Measurements from ENCODE around the gene ELSPBP1.
"Not testable (repeated sequence)": the region's sequence is repeated elsewhere in the genome, so short reads cannot be mapped to it uniquely, and the experiment has no call there.

The ELSPBP1 gene

GRCh38 chr19:47994209-47994802 lies at the start of gene ELSPBP1:
Gene ELSPBP1, plus strand, starts transcription at chr19:47994632. Its CDS starts 14,036 bp downstream, at chr19:48008668.
- DNase-seq = no peak

DNA sequence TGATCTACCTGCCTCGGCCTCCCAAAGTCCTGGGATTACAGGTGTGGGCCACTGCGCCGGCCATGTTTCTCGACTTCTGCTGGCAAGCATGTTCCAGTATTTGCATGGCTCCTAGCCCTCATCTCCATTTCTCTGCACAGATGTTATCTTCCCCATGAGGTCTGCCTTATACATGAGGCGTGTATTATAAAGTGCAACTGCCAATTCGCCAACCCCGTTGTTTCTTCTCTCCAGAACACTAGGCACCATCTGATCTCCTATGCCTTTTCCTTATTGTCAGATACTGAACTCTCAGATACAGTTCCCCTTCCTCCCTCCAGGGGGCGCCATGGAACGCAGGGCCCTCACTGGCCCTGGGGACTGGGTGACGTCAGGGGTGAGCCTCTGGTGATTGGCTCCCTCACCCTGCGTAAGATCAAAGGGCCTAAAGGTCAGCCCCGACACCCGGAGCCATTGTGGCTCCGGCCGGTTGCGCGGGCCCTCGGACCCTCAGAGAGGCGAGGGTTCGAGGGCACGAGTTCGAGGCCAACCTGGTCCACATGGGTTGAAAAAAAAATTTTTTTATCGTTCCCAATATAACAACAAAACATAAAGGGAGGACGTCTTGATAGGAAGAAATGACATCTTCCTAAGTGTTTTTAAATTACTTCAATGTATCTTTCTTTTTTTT lies 44.4 kb upstream of the ELSPBP1 start:
- DNase-seq = not testable (repeated sequence)

- not testable (repeated sequence) for DNase-seq
Observed at GRCh38 chr19:47952132-47952531, 42.3 kb upstream of the ELSPBP1 start.

- not testable (repeated sequence) for DNase-seq
Observed at GRCh38 chr19:47955936-47956335, 38.5 kb upstream of the ELSPBP1 start.

DNA sequence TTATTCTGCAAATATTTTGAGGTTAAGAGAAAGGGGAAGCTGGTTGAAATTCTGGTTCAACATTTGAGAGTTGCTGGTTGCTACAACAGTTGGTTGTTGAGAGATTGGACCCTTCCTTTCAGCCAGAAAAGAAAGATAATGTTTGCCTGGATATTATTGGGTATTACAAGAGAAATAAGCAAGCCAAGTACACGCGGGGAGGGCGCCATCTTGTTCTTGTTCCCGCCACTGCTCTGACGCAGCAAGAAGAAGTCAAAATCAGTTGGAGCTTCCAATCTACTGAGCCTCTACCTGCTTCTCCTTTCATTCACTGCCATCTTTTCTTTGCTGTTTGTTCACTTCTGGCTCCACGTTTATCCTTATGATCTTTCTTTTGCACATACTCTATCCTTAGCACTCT lies 20.9 kb upstream of the ELSPBP1 start:
- DNase-seq = no peak

- no peak for DNase-seq
Observed at GRCh38 chr19:47991191-47991808, 3.1 kb upstream of the ELSPBP1 start.

- no peak for DNase-seq
Observed at GRCh38 chr19:47992070-47992469, 2.4 kb upstream of the ELSPBP1 start, which contains the start of gene BSPH1. Gene BSPH1, minus strand, starts transcription at chr19:47992170. Its CDS starts 89 bp downstream, at chr19:47992081.

DNA sequence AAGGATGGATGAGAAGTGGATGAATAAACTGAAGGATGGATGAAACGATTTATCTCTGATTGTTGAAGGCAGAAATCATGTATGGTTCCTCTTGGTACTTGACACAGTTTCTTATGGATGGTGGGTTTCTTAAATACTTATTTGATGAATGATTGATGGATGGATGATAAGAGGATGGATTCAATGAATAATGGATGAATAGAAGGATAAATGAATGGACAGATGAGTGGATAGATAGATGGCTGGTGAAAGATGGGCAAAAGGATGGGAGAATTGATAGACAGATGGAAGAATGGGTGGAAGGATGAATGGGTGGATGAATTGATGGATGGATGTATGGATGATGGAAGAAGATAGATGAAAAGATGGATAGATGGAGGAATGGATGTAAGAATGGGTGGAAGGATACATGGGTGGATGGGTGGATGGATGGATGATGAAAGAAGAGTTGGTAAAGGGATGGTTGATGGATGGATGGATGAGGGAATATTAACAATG lies 1.8 kb downstream of the ELSPBP1 start:
- no peak for DNase-seq

- no peak for DNase-seq
Observed at GRCh38 chr19:47998800-47999199, 4.4 kb downstream of the ELSPBP1 start.

DNA sequence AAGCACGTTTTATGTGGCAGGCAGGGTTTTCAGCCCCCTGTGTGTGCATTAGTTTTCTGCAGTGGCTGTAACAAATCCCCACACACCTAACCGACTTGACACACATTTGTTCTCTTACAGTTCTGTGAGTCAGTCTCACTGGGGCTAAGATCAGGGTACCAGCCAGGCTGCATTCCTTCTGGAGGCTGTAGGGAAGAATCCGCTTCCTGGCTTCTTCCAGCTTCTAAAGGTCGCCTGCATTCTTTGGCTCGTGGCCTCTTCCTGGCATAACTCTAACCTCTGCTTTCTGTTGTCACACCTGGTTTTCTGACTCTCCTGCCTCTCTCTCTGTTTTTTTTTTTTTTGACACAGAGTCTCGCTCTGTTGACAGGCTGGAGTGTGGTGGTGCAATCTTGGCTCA lies 6.4 kb downstream of the ELSPBP1 start:
- DNase-seq = no peak

DNA sequence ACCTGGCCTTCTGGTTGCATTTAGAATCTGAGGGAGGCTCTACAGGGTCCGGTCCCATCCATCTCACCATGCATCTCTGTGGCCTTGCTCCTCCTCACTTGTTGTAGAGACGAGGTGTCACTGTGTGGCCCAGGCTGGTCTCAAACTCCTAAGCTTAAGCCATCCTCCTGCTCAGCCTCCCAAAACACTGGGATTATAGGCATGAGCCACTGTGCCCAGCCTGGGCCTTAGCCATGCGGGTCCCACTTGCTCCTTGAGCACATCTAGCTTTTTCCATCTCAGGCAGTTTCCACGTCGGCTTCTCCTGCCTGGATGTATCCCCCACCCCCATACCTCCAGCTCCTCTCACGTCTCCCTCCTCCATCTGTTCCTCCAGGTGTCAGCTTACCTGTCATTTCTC lies 9.8 kb downstream of the ELSPBP1 start:
- DNase-seq = no peak

- no peak for DNase-seq
Observed at GRCh38 chr19:48006762-48007161, 12.3 kb downstream of the ELSPBP1 start.

DNA sequence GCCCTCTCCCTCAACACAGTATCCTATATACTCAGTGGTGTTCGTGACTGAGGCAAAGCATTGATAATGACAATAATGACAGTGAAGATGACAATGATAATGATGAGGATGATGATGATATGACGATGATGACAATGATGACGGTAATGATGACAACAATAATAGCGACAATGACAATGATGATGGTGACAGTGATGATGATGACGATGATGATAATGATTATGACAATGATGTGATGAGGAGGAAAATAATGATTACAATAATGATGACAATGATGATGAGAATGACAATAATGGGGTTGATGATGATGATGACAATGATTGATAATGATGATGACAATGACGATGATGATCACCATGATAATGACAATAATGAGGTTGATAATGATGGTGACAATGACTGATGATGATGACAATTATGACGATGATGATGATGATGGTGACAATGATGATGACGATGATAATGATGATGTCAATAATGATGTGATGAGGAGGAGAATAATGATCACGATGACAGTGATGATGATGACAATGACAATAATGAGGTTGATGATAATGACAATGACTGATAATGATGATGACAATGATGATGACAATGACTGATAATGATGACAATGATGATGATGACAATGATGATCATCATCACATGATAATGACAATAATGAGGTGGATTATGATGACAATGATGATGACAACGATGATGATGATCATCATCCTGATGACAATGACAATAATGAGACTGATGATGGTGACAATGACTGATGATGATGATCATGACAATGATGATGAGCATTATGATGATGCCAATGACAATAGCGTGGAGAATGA lies 16.7 kb downstream of the ELSPBP1 start:
- no peak for DNase-seq

DNA sequence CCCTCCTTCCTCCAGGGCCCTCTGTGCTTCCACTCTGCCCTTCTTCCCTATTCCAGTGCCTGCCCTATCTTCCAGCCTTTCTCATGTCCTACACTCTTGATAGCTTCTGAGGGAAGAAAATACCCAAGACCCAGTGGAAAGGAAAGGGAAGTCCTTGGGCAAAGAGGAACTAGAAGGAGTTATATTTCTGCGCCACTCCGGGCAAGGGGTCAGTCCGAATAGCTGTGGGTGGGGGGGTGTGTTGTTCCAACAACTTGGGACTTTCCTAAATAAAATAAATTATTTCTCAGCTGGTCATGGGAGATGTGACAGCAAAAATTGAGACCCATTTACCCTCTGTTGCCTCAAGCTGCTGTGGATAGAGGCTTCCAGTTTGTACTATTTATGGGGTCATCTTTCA lies 26.3 kb downstream of the ELSPBP1 start:
- no peak for DNase-seq

DNA sequence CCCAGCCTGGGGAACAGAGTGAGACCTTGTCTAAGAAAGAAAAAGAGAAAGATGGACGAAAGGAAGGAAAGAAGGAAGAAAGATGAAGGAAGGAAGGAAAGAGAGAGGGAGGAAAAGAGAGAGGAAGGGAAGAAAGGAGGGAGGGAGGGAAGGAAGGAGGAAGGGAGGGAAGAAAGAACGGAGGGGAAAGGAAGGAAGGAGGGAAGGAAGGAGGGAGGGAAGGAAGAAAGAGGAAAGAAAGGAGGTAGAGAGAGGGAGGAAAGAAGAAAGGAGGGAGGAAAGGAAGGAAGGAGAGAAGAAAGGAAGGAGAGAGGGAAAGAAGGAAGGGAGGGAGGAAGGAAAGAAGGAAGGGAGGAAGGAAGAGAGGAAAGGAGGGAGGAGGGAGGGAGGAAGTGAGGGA lies 28.6 kb downstream of the ELSPBP1 start:
- DNase-seq = no peak

GRCh38 chr19:48023518-48023917 lies 29.1 kb downstream of the ELSPBP1 start:
- DNase-seq = no peak

GRCh38 chr19:48025480-48025879 lies 31.0 kb downstream of the ELSPBP1 start:
- no peak for DNase-seq

DNA sequence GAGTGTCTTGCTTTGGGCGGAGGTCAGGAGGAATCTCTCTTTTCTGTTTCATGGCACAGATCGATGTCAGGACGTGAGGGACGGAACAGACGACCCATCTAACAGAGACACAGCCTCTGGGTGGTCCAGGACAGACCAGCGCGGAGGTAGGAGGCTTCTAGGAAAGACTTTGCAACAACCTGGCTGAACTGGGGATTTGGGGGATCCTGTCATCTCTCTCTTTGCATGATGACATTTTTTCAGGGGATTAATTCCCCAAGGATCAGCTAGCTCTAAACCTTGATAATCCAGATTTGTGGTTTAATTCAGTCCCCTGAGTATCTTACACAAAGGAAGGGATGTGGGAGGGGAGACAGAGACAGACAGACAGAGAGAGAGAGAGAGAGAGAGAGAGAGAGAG lies 35.0 kb downstream of the ELSPBP1 start:
- no peak for DNase-seq

- no peak for DNase-seq
Observed at GRCh38 chr19:48030073-48030472, 35.6 kb downstream of the ELSPBP1 start.

DNA sequence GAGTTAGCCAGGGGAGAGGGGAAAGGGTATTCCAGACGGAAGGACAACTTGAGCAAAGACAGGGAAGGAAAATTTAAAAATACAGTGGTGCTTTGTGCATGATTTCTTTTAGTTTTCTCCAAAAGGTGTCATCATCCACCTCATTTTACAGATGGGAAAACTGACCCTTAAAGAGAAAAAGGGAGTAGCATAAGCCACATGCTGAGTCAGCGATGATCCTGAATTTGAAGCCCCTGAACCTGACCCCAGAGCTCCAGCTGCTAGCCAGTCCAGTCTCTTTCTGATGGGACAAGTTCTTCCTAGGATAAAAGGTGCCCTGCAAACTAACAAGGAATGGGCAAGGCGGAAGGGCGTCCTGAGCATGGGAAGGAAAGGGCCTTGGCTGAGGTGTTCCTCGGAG lies 39.2 kb downstream of the ELSPBP1 start:
- no peak for DNase-seq

GRCh38 chr19:48036765-48037164 lies 42.3 kb downstream of the ELSPBP1 start:
- no peak for DNase-seq

- no peak for DNase-seq
Observed at GRCh38 chr19:48041877-48042580, 47.6 kb downstream of the ELSPBP1 start.
